GM12873 (cell line): Measurements from ENCODE around the gene CANT1.

ENCODE experiments used
- TF ChIP-seq, protein P1 (sequence below): IDR thresholded peaks from 2 replicates; pipeline ENCODE4 v1.5.1; 2012; ENCODE audit warnings: low read depth, mild to moderate bottlenecking, moderate library complexity, low read length, control low read depth; ENCODE audit not compliant: insufficient read depth; ENCODE audit errors: missing control alignments

Gene CANT1

DNA sequence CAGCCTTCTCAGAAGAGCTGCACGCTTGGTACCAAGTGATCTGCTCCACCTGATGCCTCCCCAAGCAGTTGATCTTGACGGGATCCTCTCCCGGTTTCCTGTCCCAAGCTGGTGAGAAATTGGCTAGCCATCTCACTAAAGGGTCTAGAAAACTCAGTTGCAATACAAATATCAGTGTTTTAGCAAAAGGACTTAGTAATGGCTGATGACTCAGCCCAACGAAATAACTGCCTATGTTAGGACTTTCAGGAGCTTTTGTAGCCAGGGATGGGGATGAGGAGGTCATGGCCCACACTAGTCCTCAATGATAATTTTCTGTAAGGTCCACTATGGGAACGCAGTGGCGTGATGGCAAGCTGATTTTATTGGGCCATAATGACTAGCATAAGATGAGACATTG, 41.7 kb upstream of the CANT1 start:
- TF ChIP-seq, protein P1, sequence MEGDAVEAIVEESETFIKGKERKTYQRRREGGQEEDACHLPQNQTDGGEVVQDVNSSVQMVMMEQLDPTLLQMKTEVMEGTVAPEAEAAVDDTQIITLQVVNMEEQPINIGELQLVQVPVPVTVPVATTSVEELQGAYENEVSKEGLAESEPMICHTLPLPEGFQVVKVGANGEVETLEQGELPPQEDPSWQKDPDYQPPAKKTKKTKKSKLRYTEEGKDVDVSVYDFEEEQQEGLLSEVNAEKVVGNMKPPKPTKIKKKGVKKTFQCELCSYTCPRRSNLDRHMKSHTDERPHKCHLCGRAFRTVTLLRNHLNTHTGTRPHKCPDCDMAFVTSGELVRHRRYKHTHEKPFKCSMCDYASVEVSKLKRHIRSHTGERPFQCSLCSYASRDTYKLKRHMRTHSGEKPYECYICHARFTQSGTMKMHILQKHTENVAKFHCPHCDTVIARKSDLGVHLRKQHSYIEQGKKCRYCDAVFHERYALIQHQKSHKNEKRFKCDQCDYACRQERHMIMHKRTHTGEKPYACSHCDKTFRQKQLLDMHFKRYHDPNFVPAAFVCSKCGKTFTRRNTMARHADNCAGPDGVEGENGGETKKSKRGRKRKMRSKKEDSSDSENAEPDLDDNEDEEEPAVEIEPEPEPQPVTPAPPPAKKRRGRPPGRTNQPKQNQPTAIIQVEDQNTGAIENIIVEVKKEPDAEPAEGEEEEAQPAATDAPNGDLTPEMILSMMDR: no peak

DNA sequence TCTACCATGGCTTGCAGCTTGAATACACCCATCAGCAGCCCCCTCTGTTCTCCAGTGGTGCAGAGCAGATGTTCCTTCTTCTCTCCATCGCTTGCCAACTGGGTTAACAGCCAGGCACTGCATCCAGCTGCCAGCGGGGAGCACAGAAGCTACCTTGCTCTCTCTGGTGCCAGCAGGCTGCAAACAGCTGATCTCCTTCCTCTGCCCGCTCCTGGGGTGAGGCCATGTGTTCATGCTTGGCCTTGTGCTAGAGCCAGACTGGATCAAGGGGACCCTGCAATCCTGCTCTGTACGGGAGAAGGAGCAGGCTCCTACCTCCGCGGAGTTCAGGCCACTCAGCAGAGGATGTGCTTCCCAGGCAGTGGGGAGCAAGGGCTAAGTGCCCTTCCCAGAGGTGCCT, 41.0 kb upstream of the CANT1 start:
- TF ChIP-seq, protein P1: no peak

DNA sequence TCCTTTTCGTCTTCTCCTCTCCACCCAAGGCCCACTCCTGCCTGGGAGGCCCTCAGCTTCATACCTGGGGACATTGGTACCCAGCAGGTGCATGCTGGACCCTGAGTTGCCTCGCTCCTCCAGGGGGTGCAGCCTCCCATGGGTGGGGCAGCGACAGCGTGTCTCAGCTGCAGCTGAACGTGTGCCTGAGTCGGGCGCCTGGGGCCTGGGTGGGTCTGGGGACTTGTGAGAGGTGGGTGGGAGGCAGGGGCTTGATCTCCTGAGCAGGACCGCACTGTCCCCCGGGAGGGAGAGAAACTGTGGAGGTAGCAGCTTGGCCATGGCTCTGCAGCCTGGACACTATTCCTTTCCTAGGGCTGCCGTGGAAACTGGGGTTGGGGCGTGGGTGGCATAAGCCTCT, 40.3 kb upstream of the CANT1 start:
- TF ChIP-seq, protein P1: no peak

DNA sequence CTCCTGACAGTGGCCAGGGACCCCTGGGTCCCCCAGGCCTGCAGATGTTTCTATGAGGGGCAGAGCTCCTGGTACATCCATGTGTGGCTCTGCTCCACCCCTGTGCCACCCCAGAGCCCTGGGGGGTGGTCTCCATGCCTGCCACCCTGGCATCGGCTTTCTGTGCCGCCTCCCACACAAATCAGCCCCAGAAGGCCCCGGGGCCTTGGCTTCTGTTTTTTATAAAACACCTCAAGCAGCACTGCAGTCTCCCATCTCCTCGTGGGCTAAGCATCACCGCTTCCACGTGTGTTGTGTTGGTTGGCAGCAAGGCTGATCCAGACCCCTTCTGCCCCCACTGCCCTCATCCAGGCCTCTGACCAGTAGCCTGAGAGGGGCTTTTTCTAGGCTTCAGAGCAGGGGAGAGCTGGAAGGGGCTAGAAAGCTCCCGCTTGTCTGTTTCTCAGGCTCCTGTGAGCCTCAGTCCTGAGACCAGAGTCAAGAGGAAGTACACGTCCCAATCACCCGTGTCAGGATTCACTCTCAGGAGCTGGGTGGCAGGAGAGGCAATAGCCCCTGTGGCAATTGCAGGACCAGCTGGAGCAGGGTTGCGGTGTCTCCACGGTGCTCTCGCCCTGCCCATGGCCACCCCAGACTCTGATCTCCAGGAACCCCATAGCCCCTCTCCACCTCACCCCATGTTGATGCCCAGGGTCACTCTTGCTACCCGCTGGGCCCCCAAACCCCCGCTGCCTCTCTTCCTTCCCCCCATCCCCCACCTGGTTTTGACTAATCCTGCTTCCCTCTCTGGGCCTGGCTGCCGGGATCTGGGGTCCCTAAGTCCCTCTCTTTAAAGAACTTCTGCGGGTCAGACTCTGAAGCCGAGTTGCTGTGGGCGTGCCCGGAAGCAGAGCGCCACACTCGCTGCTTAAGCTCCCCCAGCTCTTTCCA, 39.5 kb upstream of the CANT1 start:
- TF ChIP-seq, protein P1: no peak

DNA sequence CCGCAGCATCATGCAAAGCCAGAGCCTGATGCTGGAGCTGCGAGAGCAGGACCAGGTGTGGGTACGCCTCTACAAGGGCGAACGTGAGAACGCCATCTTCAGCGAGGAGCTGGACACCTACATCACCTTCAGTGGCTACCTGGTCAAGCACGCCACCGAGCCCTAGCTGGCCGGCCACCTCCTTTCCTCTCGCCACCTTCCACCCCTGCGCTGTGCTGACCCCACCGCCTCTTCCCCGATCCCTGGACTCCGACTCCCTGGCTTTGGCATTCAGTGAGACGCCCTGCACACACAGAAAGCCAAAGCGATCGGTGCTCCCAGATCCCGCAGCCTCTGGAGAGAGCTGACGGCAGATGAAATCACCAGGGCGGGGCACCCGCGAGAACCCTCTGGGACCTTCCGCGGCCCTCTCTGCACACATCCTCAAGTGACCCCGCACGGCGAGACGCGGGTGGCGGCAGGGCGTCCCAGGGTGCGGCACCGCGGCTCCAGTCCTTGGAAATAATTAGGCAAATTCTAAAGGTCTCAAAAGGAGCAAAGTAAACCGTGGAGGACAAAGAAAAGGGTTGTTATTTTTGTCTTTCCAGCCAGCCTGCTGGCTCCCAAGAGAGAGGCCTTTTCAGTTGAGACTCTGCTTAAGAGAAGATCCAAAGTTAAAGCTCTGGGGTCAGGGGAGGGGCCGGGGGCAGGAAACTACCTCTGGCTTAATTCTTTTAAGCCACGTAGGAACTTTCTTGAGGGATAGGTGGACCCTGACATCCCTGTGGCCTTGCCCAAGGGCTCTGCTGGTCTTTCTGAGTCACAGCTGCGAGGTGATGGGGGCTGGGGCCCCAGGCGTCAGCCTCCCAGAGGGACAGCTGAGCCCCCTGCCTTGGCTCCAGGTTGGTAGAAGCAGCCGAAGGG, 38.6 kb upstream of the CANT1 start:
- TF ChIP-seq, protein P1: no peak

DNA sequence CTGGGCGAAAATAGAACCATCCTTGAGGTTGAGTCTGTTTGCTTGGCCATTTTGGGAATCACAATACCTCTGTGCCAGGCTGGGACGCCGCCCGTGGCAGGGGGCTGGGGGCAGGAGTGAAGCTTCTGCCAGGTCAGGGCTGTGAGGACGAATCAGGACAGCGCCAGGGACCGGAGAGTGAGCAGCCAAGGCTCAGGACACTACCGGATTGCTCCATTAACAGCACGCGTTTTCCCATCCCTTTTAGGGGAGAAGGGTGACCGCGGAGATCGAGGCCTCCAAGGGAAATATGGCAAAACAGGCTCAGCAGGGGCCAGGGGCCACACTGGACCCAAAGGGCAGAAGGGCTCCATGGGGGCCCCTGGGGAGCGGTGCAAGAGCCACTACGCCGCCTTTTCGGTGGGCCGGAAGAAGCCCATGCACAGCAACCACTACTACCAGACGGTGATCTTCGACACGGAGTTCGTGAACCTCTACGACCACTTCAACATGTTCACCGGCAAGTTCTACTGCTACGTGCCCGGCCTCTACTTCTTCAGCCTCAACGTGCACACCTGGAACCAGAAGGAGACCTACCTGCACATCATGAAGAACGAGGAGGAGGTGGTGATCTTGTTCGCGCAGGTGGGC, 37.8 kb upstream of the CANT1 start:
- TF ChIP-seq, protein P1: no peak
